Measurements from ENCODE around the gene OR10A4.
"Not testable (repeated sequence)": the region's sequence is repeated elsewhere in the genome, so short reads cannot be mapped to it uniquely, and the experiment has no call there.

The OR10A4 gene

GRCh38 chr11:6895010-6895409 is 18.6 kb downstream of the OR10A4 start:
- no peak for TF ChIP-seq CTCF (IDR thresholded peaks at IDR 0.05; ENCODE audit: low read depth, low read length)
- no peak overlapping the region for H3K4me3 ChIP-seq (ENCODE audit: low read depth, low read length)

GRCh38 chr11:6898911-6899310 is 22.5 kb downstream of the OR10A4 start:
- no peak for TF ChIP-seq CTCF (IDR thresholded peaks at IDR 0.05; ENCODE audit: low read depth, low read length)
- H3K4me3 ChIP-seq (ENCODE audit: low read depth, low read length): no peak overlapping the region

- no peak overlapping the region for H3K4me3 ChIP-seq (ENCODE audit: low read depth, low read length)
- no peak for TF ChIP-seq CTCF (IDR thresholded peaks at IDR 0.05; ENCODE audit: low read depth, low read length)
These were observed 24.0 kb downstream of the OR10A4 start for GRCh38 chr11:6900327-6900999.

GRCh38 chr11:6904804-6905203 is 28.4 kb downstream of the OR10A4 start:
- H3K4me3 ChIP-seq (ENCODE audit: low read depth, low read length): not testable (repeated sequence)

- H3K4me3 ChIP-seq (ENCODE audit: low read depth, low read length): no peak overlapping the region
- TF ChIP-seq CTCF (IDR thresholded peaks at IDR 0.05; ENCODE audit: low read depth, low read length): no peak
These were observed 35.0 kb downstream of the OR10A4 start for GRCh38 chr11:6911378-6911777.

GRCh38 chr11:6911948-6912347 is 35.5 kb downstream of the OR10A4 start:
- no peak for TF ChIP-seq CTCF (IDR thresholded peaks at IDR 0.05; ENCODE audit: low read depth, low read length)
- no peak overlapping the region for H3K4me3 ChIP-seq (ENCODE audit: low read depth, low read length)

GRCh38 chr11:6919698-6920097 is 43.3 kb downstream of the OR10A4 start:
- H3K4me3 ChIP-seq (ENCODE audit: low read depth, low read length): no peak overlapping the region
- no peak for TF ChIP-seq CTCF (IDR thresholded peaks at IDR 0.05; ENCODE audit: low read depth, low read length)

- no peak for TF ChIP-seq CTCF (IDR thresholded peaks at IDR 0.05; ENCODE audit: low read depth, low read length)
- no peak within 1 kb of the TSS for H3K4me3 ChIP-seq (ENCODE audit: low read depth, low read length)
These were observed 44.3 kb downstream of the OR10A4 start, which contains the start of gene OR2D3 for GRCh38 chr11:6920702-6921101. OR2D3 (plus strand) TSS chr11:6921002; CDS start chr11:6921002, 0 bp downstream.

Measured in WI38 (cell line).